Measurements from ENCODE around the gene NUCB1. TPM values are rescaled to one million over a fixed set of nuclear protein-coding genes. Genes with fewer than 3 reads are reported as not detected.
"Not testable (repeated sequence)": the region's sequence is repeated elsewhere in the genome, so short reads cannot be mapped to it uniquely, and the experiment has no call there.

NUCB1 gene
- total and polyA plus RNA-seq, 8 donors: 68.9 to 503 (median 123) TPM

DNA sequence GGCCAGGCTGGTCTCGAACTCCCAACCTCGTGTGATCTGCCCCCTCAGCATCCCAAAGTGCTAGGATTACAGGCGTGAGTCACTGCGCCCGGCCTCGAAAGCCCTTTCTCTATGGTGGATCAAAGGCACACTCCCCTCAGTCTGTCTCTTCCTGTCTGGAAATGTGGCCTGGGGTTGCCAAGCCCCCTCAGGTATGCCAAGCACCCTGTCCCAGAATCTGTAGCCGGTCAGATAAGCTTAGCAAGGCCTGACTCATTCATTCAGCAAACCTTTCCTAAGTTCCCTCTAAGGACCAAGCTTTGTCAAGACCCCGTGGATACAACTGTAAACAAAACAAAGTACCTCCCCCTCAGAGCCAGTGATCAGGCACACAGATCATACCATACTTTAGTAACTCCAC is 14.1 kb downstream of the NUCB1 start:
- DNase-seq: no peak
- intact Hi-C loops (cut with DNase I; ENCODE audit: low total_unique reads): no loop called here
- TF ChIP-seq, protein P1, sequence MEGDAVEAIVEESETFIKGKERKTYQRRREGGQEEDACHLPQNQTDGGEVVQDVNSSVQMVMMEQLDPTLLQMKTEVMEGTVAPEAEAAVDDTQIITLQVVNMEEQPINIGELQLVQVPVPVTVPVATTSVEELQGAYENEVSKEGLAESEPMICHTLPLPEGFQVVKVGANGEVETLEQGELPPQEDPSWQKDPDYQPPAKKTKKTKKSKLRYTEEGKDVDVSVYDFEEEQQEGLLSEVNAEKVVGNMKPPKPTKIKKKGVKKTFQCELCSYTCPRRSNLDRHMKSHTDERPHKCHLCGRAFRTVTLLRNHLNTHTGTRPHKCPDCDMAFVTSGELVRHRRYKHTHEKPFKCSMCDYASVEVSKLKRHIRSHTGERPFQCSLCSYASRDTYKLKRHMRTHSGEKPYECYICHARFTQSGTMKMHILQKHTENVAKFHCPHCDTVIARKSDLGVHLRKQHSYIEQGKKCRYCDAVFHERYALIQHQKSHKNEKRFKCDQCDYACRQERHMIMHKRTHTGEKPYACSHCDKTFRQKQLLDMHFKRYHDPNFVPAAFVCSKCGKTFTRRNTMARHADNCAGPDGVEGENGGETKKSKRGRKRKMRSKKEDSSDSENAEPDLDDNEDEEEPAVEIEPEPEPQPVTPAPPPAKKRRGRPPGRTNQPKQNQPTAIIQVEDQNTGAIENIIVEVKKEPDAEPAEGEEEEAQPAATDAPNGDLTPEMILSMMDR (IDR thresholded peaks at IDR 0.05): no peak
- no peak for TF ChIP-seq EP300 (IDR thresholded peaks at IDR 0.05)
- Histone ChIP-seq H3K4me3 (no peak overlapping the region), H3K27ac (no peak overlapping the region), H3K9me3 (no peaks in the 10 kb centered on the region), H3K36me3 (peaks cover 74 to 100% (median 100%) of the 10 kb centered on the region in 4 donors), H3K4me1 (no peaks in the 10 kb centered on the region), H3K27me3 (no peaks in the 10 kb centered on the region)
- 92 to 95% (median 94%) methylated on average over 8 of the region's 8 CpGs for WGBS, 5 donors

DNA sequence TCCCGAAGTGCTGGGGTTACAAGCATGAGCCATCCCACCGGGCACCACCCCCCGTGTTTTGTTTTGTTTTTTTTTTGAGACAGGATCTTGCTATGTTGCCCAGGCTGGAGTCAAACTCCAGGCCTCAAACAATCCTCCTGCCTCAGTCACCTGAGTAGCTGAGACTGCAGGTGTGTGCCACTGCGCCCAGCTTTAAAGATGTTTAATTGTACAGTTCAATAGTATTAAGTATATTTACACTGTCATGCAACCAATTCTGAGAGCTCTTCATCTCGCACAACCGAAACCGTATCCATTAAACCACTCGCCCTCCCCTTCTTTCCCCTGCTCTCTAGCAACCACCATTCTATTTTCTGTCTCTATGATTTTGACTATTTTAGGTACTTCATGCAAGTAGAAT is 15.6 kb downstream of the NUCB1 start:
- H3K27me3 ChIP-seq: no peaks in the 10 kb centered on the region
- H3K9me3 ChIP-seq: no peaks in the 10 kb centered on the region
- H3K4me3 ChIP-seq: no peak overlapping the region
- H3K27ac ChIP-seq: no peak overlapping the region
- intact Hi-C loops (cut with DNase I; ENCODE audit: low total_unique reads): no loop called here
- peaks cover 60 to 100% (median 99%) of the 10 kb centered on the region in 4 donors for H3K36me3 ChIP-seq
- DNase-seq: no peak
- 80 to 91% (median 85%) methylated on average over 8 of the region's 8 CpGs for WGBS, 5 donors
- no peaks in the 10 kb centered on the region for H3K4me1 ChIP-seq
- no peak for TF ChIP-seq EP300 (IDR thresholded peaks at IDR 0.05)
- TF ChIP-seq POLR2A (IDR thresholded peaks at IDR 0.05): no peak
- TF ChIP-seq POLR2AphosphoS5 (IDR thresholded peaks at IDR 0.05): no peak
- TF ChIP-seq, protein P1 (IDR thresholded peaks at IDR 0.05): no peak

DNA sequence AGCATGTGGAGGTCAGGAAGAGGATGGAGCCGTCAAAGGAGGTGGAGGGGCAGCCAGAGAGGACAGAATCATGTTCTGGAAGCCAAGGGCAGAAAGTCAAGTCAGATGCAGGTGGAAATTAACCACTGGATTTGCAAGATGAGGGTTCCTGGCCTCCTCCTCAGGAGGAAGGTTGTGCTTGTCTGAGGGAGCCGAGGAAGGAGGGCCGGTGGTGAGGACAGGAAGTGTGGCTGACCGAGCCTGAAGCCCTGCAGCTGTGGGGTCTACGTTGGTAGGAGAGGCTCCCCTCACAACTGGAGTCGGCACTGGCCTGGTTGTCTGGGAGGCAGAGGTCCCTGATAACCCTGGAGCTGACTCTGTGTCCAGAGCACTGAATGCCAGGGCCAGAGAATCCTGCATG is 18.0 kb downstream of the NUCB1 start:
- DNase-seq: no peak
- TF ChIP-seq, protein P1 (IDR thresholded peaks at IDR 0.05): no peak
- TF ChIP-seq EP300 (IDR thresholded peaks at IDR 0.05): no peak
- TF ChIP-seq POLR2AphosphoS5 (IDR thresholded peaks at IDR 0.05): no peak
- no peak for TF ChIP-seq POLR2A (IDR thresholded peaks at IDR 0.05)
- Histone ChIP-seq H3K4me1 (no peaks in the 10 kb centered on the region), H3K36me3 (peaks cover 61 to 100% (median 99%) of the 10 kb centered on the region in 4 donors), H3K9me3 (no peaks in the 10 kb centered on the region), H3K27me3 (no peaks in the 10 kb centered on the region), H3K4me3 (no peak overlapping the region), H3K27ac (no peak overlapping the region)
- intact Hi-C loops (cut with DNase I; ENCODE audit: low total_unique reads): no loop called here
- 74 to 93% (median 85%) methylated on average over 5 to 6 of the region's 6 CpGs for WGBS, 5 donors

DNA sequence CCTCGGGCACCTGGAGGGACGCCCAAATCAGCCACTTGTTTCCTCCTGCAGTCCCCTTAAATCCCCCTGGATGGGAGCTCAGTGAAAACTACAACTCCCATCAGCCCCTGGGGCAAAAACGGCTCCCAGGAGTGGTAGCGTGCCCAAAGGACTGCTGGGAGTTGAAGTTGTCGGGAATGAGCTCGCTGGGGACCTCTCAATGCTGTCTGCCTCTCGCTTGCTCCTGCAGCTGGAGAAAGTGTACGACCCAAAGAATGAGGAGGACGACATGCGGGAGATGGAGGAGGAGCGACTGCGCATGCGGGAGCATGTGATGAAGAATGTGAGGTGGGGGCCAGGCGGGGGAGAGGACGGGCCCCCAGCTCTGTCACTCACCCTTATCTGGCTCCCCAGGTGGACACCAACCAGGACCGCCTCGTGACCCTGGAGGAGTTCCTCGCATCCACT is 18.7 kb downstream of the NUCB1 start:
- Histone ChIP-seq H3K27ac (no peak overlapping the region), H3K36me3 (peaks cover 54 to 100% (median 98%) of the 10 kb centered on the region in 4 donors), H3K27me3 (no peaks in the 10 kb centered on the region), H3K4me3 (no peak overlapping the region), H3K9me3 (no peaks in the 10 kb centered on the region), H3K4me1 (no peaks in the 10 kb centered on the region)
- intact Hi-C loops (cut with DNase I; ENCODE audit: low total_unique reads): no loop called here
- no peak for TF ChIP-seq POLR2AphosphoS5 (IDR thresholded peaks at IDR 0.05)
- TF ChIP-seq, protein P1 (IDR thresholded peaks at IDR 0.05): no peak
- no peak for TF ChIP-seq EP300 (IDR thresholded peaks at IDR 0.05)
- no peak for TF ChIP-seq POLR2A (IDR thresholded peaks at IDR 0.05)
- 83 to 92% (median 88%) methylated on average over 18 of the region's 18 CpGs for WGBS, 5 donors
- peak in 1 of 2 donors; percentile 44 for DNase-seq

DNA sequence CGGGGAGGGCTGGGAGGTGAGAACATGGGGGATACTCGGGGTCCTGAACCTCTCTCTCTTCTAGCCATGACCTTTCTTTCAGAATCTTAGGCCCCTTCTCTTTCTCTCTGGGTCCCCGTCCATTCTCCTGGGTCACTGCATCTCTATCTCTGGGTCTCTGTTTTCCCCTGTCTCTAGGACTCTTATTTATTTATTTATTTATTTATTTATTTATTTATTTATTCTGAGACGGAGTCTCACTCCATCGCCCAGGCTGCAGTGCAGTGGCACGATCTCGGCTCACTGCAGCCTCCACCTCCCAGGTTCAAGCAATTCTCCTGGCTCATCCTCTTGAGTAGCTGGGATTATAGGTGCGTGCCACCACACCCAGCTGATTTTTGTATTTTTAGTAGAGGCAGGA is 19.2 kb downstream of the NUCB1 start:
- H3K4me1 ChIP-seq; DNase-seq; intact Hi-C loops (cut with DNase I; ENCODE audit: low total_unique reads); H3K27ac ChIP-seq; H3K27me3 ChIP-seq; H3K9me3 ChIP-seq; H3K4me3 ChIP-seq: not testable (repeated sequence)
- H3K36me3 ChIP-seq: peaks cover 50 to 97% (median 94%) of the 10 kb centered on the region in 4 donors
- 90 to 95% (median 93%) methylated on average over 8 of the region's 8 CpGs for WGBS, 5 donors

Measured in stomach (tissue), 9 donors.